Activated naive CD4-positive, alpha-beta T cell treated with anti-CD3 and anti-CD28 coated beads for 36 hours (primary cell): Measurements from ENCODE around the gene RCC1. TPM values are rescaled to one million over a fixed set of nuclear protein-coding genes. Genes with fewer than 3 reads are reported as not detected.
A peak's percentile ranks its signal among the peaks of the same experiment; 100 is the strongest.
"Not testable (repeated sequence)": the region's sequence is repeated elsewhere in the genome, so short reads cannot be mapped to it uniquely, and the experiment has no call there.

Experiments
- CTCF ChIA-PET: fragments of 350-600 bp; sonication (Branson Sonifier 250); formaldehyde crosslinking; loops from one replicate; lab custom pipeline; 2021; ENCODE audit warnings: antibody characterized with exemption; lab: Charles Lee
- DNase-seq: peaks from one replicate; pipeline ENCODE4 v3.0.0-alpha.2; 2020
- H3K27ac Mint-ChIP-seq: one replicate; pipeline ENCODE4 v1.8.0; 2021; ENCODE audit warnings: mild to moderate bottlenecking, mixed read lengths
- H3K27me3 Mint-ChIP-seq: one replicate; pipeline ENCODE4 v1.8.0; 2021; ENCODE audit warnings: low read depth, mixed read lengths
- H3K36me3 Mint-ChIP-seq: one replicate; pipeline ENCODE4 v1.8.0; 2021; ENCODE audit warnings: low read depth, mixed read lengths
- H3K4me1 Mint-ChIP-seq: one replicate; pipeline ENCODE4 v1.8.0; 2021; ENCODE audit warnings: low read depth, mixed read lengths
- H3K4me3 Mint-ChIP-seq: one replicate; pipeline ENCODE4 v1.8.0; 2021; ENCODE audit warnings: mild to moderate bottlenecking, moderate library complexity, mixed read lengths
- H3K9me3 Mint-ChIP-seq: one replicate; pipeline ENCODE4 v1.8.0; 2021; ENCODE audit warnings: mixed read lengths
- intact Hi-C: fragments of 100-400 bp; cut with micrococcal nuclease; formaldehyde crosslinking; loops from one replicate; pipeline ENCODE4 v1.15.1; 2023
- total RNA-seq, 2 experiments: library from RNA; stranded (reverse); gene quantifications; one replicate each; pipeline ENCODE4 v1.2.3, GENCODE V29; 2021

The RCC1 gene
- total RNA-seq, 2 experiments from 2014 or later = 106 to 110 TPM

DNA sequence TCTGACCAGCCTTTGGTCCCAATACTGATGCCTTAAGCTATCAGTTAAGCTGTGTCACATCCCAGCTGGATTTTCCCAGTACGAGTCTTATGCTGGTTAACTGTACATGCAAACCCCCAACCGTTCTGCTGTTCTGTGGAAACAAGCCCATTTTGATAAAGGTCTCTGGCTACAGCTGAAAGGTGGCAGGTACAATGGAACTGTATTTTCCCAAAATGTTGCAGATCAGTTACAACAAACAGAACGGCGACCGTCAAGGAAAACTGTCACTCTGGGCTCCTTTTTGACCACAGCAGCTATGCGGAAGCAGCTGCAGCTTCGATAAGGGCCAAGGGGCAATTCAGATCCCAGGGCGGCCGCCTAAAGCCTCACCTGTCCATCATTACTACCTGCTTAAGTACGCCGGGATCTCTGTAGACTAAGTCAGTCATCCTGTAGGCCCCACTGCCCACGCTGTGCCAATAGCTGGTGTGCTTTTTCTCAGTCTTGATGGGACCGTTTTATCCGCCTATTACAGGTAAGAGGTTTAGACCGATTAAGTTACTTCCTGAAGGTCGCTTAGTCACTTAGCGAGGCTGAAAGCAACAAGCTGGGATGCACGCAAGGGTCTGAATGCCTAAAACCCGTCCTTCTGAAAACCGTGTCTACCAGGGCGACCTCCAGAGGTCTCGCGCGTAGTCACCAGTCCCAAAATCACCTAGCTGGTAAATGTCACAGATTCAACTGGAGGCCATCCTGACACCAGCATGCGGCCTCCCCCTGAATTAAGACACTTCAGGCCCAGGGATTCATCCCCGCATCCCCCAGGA is 75.1 kb downstream of the RCC1 start:
- peak overlapping the region; percentile 98 for H3K4me3 Mint-ChIP-seq
- no peaks in the 10 kb centered on the region for H3K9me3 Mint-ChIP-seq
- peaks cover 29% of the 10 kb centered on the region for H3K4me1 Mint-ChIP-seq
- DNase-seq = peak; percentile 76
- CTCF ChIA-PET = interaction anchor here (0.6 to 1.9 kb wide), 7 partner anchors 10 to 332 kb away, joined by 3 to 8 read pairs (median 4); partner anchors contain the start of gene TRNAU1AP
- peaks cover 45% of the 10 kb centered on the region for H3K36me3 Mint-ChIP-seq
- no peaks in the 10 kb centered on the region for H3K27me3 Mint-ChIP-seq
- peak overlapping the region; percentile 94 for H3K27ac Mint-ChIP-seq
- intact Hi-C loops = loop anchor here (1.0 to 5.0 kb wide), 8 partner anchors 28 to 334 kb away; partner anchors contain the start of genes GMEB1, MED18, PHACTR4 and TAF12

DNA sequence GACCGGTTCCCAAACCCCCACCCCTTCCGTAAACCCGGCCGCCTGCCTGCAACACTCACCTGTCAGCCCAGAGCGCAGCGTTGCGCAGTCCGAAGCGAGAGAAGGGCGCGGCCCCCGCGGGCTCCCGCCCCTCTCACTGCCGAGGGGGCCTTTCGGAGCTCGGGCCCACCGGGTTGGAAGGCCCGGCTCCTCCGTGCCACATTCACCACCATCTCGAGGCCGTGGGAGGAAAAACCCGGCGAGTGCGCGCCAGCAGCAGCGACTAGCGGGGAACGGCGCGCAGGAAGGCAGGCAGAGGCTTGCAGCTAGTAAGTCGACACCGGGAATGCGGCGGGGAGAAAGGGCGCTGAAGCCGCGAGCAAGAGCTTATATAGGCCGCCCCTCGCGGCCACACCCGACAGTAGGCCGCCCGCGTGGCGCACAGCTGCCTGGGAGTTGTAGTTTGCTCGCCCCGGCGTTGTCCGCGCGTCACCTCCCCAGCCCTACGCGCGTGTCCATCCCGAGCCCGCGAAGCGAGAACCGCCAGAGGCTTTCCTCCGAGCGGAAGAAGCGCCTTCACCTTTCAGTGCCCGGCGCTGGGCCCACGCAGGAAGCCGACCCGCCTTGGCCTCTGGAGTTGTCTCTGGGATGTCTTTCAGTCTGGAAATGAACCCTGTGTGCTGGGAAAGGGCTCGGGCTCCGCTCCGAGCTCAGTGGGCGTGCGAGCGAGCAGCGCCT is 75.8 kb downstream of the RCC1 start:
- H3K36me3 Mint-ChIP-seq = peaks cover 45% of the 10 kb centered on the region
- CTCF ChIA-PET = interaction anchor here (0.6 to 1.9 kb wide), 7 partner anchors 22 to 333 kb away, joined by 3 to 8 read pairs (median 5); partner anchors contain the start of gene TRNAU1AP
- peaks cover 29% of the 10 kb centered on the region for H3K4me1 Mint-ChIP-seq
- peak overlapping the region; percentile 98 for H3K4me3 Mint-ChIP-seq
- intact Hi-C loops = loop anchor here (1.0 to 5.0 kb wide), 9 partner anchors 28 to 334 kb away; partner anchors contain the start of genes GMEB1, MED18, PHACTR4 and TAF12
- H3K27me3 Mint-ChIP-seq = no peaks in the 10 kb centered on the region
- H3K27ac Mint-ChIP-seq = peak overlapping the region; percentile 94
- H3K9me3 Mint-ChIP-seq = no peaks in the 10 kb centered on the region
- DNase-seq = peak; percentile 94

DNA sequence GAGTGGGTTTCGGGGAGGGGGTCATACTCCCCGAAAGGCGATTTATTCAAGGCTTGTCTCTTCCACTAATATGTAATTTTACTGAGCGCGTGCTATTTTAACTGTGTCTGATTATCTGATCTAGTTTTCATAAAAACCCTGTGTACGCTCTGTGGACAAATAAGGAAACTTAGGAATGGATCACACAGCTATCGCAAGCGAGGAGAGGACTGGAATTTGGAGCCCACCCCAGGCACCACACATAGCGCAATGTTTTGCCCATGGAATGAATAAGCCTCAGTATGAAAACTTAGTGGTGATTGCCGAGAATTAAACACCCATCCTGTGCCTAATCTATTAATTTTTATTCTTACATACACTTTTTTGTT is 76.4 kb downstream of the RCC1 start:
- H3K9me3 Mint-ChIP-seq = no peaks in the 10 kb centered on the region
- DNase-seq = no peak
- peak overlapping the region; percentile 98 for H3K4me3 Mint-ChIP-seq
- peaks cover 42% of the 10 kb centered on the region for H3K36me3 Mint-ChIP-seq
- intact Hi-C loops = loop anchor here (1.0 to 5.0 kb wide), 3 partner anchors 154 to 335 kb away; partner anchors contain the start of genes PHACTR4 and YTHDF2
- CTCF ChIA-PET = interaction anchor here (1.2 to 1.9 kb wide), 5 partner anchors 22 to 334 kb away, joined by 3 to 8 read pairs (median 5); partner anchors contain the start of gene TRNAU1AP
- H3K27me3 Mint-ChIP-seq = no peaks in the 10 kb centered on the region
- peak overlapping the region; percentile 94 for H3K27ac Mint-ChIP-seq
- H3K4me1 Mint-ChIP-seq = peaks cover 29% of the 10 kb centered on the region

DNA sequence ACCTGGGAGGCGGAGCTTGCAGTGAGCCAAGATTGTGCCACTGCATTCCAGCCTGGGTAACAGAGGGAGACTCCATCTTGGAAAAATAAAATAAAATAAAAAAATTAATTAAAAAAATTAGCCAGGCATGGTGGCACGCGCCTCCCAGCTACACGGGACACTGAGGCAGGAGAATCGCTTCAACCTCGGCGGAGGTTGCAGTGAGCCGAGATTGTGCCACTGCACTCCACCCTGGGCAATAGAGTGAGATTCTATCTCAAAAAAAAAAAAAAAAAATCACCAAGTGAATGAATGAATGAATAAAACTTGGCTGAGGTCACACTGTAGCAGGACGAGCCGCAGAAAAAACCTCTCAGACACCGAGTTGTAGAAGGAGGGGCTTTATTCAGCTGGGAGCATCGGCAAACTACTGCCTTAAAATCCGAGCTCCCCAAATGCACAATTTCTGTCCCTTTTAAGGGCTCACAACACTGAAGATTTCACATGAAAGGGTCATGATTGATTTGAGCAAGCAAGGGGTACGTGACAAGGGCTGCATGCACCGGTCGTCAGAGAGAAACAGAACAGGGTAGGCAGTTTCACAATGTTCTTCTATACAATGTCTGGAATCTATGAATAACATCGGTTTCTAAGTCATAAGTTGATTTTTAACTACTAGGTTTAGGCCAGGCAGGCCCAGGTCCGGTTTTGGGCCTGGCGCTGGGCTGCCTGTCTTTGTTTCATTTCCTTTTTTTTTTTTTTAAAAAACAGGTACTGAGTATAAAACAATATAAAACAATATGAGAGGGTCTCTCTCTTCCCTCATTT is 80.9 kb downstream of the RCC1 start:
- H3K27me3 Mint-ChIP-seq, DNase-seq, H3K4me1 Mint-ChIP-seq, H3K9me3 Mint-ChIP-seq, H3K27ac Mint-ChIP-seq, H3K4me3 Mint-ChIP-seq, intact Hi-C loops, H3K36me3 Mint-ChIP-seq: not testable (repeated sequence)
- CTCF ChIA-PET = interaction anchor here (0.6 to 0.8 kb wide), 3 partner anchors 223 to 377 kb away, joined by 3 to 6 read pairs (median 3); no protein-coding TSS in a partner anchor

Other genes with a start within 250 kb of the RCC1 start
- 10 to 100 TPM; 46.2 to 46.9 TPM for gene SESN2, start 246.5 kb upstream of the RCC1 start, total RNA-seq
- 10 to 100 TPM; 13.2 to 13.3 TPM for gene MED18, start 177.0 kb upstream of the RCC1 start, total RNA-seq
- 10 to 100 TPM; 16.3 to 17.2 TPM for gene PHACTR4, start 136.3 kb upstream of the RCC1 start, total RNA-seq
- gene TRNAU1AP, start 47.0 kb downstream of the RCC1 start, total RNA-seq = 10 to 100 TPM; 36.7 to 39.4 TPM
- not detected for gene RAB42, start 86.2 kb downstream of the RCC1 start, total RNA-seq
- 10 to 100 TPM; 22.5 to 23.5 TPM for gene TAF12, start 137.0 kb downstream of the RCC1 start, total RNA-seq
- gene RNU11, start 142.6 kb downstream of the RCC1 start, total RNA-seq = not detected
- gene GMEB1, start 162.7 kb downstream of the RCC1 start, total RNA-seq = 10 to 100 TPM; 15.8 to 16.3 TPM
- 10 to 100 TPM; 64.9 to 66.1 TPM for gene YTHDF2, start 230.9 kb downstream of the RCC1 start, total RNA-seq